HCT116 (cell line): ENCODE results near the gene ACVR1B. TPM values are rescaled to one million over a fixed set of nuclear protein-coding genes. Genes with fewer than 3 reads are reported as not detected.

ENCODE experiments used
- ATAC-seq: fragments of 200-7000 bp; cut with Tn5 transposase; 2 replicates; pipeline ENCODE4 v1.9.1; 2020; ENCODE audit warnings: mild to moderate bottlenecking, moderate library complexity
- BruUV-seq: library from RNA; stranded (reverse); fragments of 400-500 nt; replicated peaks from 2 replicates; lab custom pipeline; 2021; lab: Mats Ljungman, UMichigan
- CTCF ChIA-PET: fragments of 300-600 bp; sonication (Branson Sonifier 250); formaldehyde crosslinking; loops from one replicate; lab custom pipeline; 2021; ENCODE audit warnings: antibody characterized with exemption; lab: Charles Lee
- POLR2A ChIA-PET: fragments of 300-600, 350-600 bp; sonication (Branson Sonifier 250); formaldehyde crosslinking; loops from one replicate; lab custom pipeline; 2021; ENCODE audit warnings: antibody characterized with exemption; lab: Charles Lee
- RAD21 ChIA-PET, 2 experiments: fragments of 300-600 bp; sonication (Branson Sonifier 250); formaldehyde crosslinking; loops; one replicate each; lab custom pipeline; 2023; ENCODE audit warnings: low total read pairs in 2 of 2; ENCODE audit not compliant: uncharacterized antibody in 2 of 2, unreplicated experiment in 2 of 2, low non-redundant PET in 1 of 2; lab: Charles Lee
- DNase-seq: peaks from one replicate; pipeline ENCODE4 v3.0.0-alpha.2; 2010; ENCODE audit warnings: low read depth, low spot score
- H2AFZ ChIP-seq: fragments of 200-600 bp; shearing (Covaris generic), sonication (generic); 2 replicates; pipeline ENCODE4 v1.6.1; 2017; ENCODE audit warnings: low read depth, mixed run types, mixed read lengths, antibody characterized with exemption, low read length; ENCODE audit not compliant: poor library complexity, severe bottlenecking
- H3K27ac ChIP-seq: 2 replicates; pipeline ENCODE4 v1.5.1; 2012; ENCODE audit warnings: low read depth, low read length
- H3K27me3 ChIP-seq: fragments of 200-600 bp; sonication (generic); 2 replicates; pipeline ENCODE4 v1.6.1; 2016; ENCODE audit warnings: mixed run types, low read length, mixed read lengths; ENCODE audit not compliant: insufficient read depth
- H3K36me3 ChIP-seq, 2 experiments: fragments of 200-500 bp in 1 of 2; fragments of 200-600 bp in 1 of 2; sonication (Bioruptor generic) in 1 of 2; sonication (generic) in 1 of 2; 2 replicates each; pipeline versions ENCODE4 v1.5.1 to v1.6.1; 2014 to 2016; ENCODE audit warnings: low read length in 2 of 2, inconsistent platforms in 1 of 2, mixed read lengths in 1 of 2, mixed run types in 1 of 2; ENCODE audit not compliant: insufficient read depth in 2 of 2, control insufficient read depth in 1 of 2
- H3K4me1 ChIP-seq, 2 experiments: fragments of 200-600 bp in 1 of 2; sonication (generic) in 1 of 2; 2 replicates each; pipeline versions ENCODE4 v1.5.1 to v1.6.1; 2012 to 2017; ENCODE audit warnings: low read length in 2 of 2, inconsistent platforms in 1 of 2, mild to moderate bottlenecking in 1 of 2, mixed read lengths in 1 of 2, mixed run types in 1 of 2, moderate library complexity in 1 of 2; ENCODE audit not compliant: insufficient read depth in 2 of 2, control insufficient read depth in 1 of 2
- H3K4me2 ChIP-seq: fragments of 200-600 bp; sonication (generic); 2 replicates; pipeline ENCODE4 v1.6.1; 2017; ENCODE audit warnings: mixed run types, low read length, mixed read lengths
- H3K4me3 ChIP-seq, 2 experiments: fragments of 200-600 bp in 1 of 2; sonication (generic) in 1 of 2; replicated peaks in 1 of 2; 2 replicates each; pipeline ENCODE4 v1.5.1; 2011 to 2016; ENCODE audit warnings: low read length in 2 of 2, control low read depth in 1 of 2, low read depth in 1 of 2, mild to moderate bottlenecking in 1 of 2, mixed read lengths in 1 of 2, mixed run types in 1 of 2
- H3K79me2 ChIP-seq: fragments of 200-600 bp; sonication (generic); 2 replicates; pipeline ENCODE4 v1.6.1; 2017; ENCODE audit warnings: mild to moderate bottlenecking, mixed run types, low read length, moderate library complexity, mixed read lengths; ENCODE audit not compliant: insufficient read depth
- H3K9ac ChIP-seq: fragments of 200-600 bp; sonication (generic); 2 replicates; pipeline ENCODE4 v1.6.1; 2016; ENCODE audit warnings: low read length, mixed read lengths
- H3K9me2 ChIP-seq: fragments of 200-600 bp; sonication (generic), shearing (Covaris generic); 2 replicates; pipeline ENCODE4 v1.6.1; 2017; ENCODE audit warnings: mixed run types, mild to moderate bottlenecking, moderate library complexity; ENCODE audit not compliant: insufficient read depth
- H3K9me3 ChIP-seq, 2 experiments: fragments of 200-500 bp in 1 of 2; fragments of 200-600 bp in 1 of 2; sonication (Bioruptor generic) in 1 of 2; sonication (generic) in 1 of 2; 2 replicates each; pipeline ENCODE4 v1.6.1; 2014 to 2017; ENCODE audit warnings: low read length in 2 of 2, mixed read lengths in 2 of 2, inconsistent platforms in 1 of 2, low read depth in 1 of 2, mild to moderate bottlenecking in 1 of 2, mixed run types in 1 of 2, moderate library complexity in 1 of 2; ENCODE audit not compliant: control insufficient read depth in 1 of 2, insufficient read depth in 1 of 2
- H4K20me1 ChIP-seq: fragments of 200-600 bp; sonication (generic), shearing (Covaris generic); 2 replicates; pipeline ENCODE4 v1.6.1; 2017; ENCODE audit warnings: mixed run types, mild to moderate bottlenecking, moderate library complexity; ENCODE audit not compliant: insufficient read depth
- CEBPB ChIP-seq: IDR thresholded peaks from 2 replicates; pipeline ENCODE4 v1.6.1; 2012; ENCODE audit warnings: low read depth
- ELF1 ChIP-seq: IDR thresholded peaks from 2 replicates; pipeline ENCODE4 v1.6.1; 2012; ENCODE audit warnings: low read depth, borderline replicate concordance
- EZH2 ChIP-seq: fragments of 200-600 bp; sonication (generic); IDR thresholded peaks from 2 replicates; pipeline ENCODE4 v1.6.1; 2017; ENCODE audit warnings: antibody characterized with exemption, mixed run types
- EZH2phosphoT487 ChIP-seq: fragments of 200-600 bp; IDR thresholded peaks from 2 replicates; pipeline ENCODE4 v1.6.1; 2018; ENCODE audit warnings: antibody characterized with exemption, borderline replicate concordance
- POLR2A ChIP-seq: IDR thresholded peaks from 2 replicates; pipeline ENCODE4 v1.7.0; 2011; ENCODE audit warnings: borderline replicate concordance; ENCODE audit not compliant: insufficient read depth, insufficient read length; ENCODE audit errors: extremely low read depth
- POLR2AphosphoS5 ChIP-seq: IDR thresholded peaks from 2 replicates; pipeline ENCODE4 v1.6.1; 2011; ENCODE audit warnings: mild to moderate bottlenecking, low read depth, low read length, moderate library complexity
- SP1 ChIP-seq: IDR thresholded peaks from 2 replicates; pipeline ENCODE4 v1.6.1; 2012; ENCODE audit warnings: low read depth
- YY1 ChIP-seq: IDR thresholded peaks from 2 replicates; pipeline ENCODE4 v1.6.1; 2011; ENCODE audit warnings: low read length, low read depth, moderate library complexity, mild to moderate bottlenecking; ENCODE audit not compliant: insufficient replicate concordance; ENCODE audit errors: extremely low read depth
- ZFX ChIP-seq: fragments of 450-650 bp; IDR thresholded peaks from 2 replicates; pipeline ENCODE4 v1.6.1; 2017
- intact Hi-C: fragments of 100-400 bp; cut with micrococcal nuclease; formaldehyde crosslinking; loops from 2 replicates; pipeline ENCODE4 v1.10.0; 2022
- total RNA-seq: library from RNA; stranded (reverse); gene quantifications from one replicate; pipeline ENCODE4 v1.2.1, GENCODE V29; 2021; ENCODE audit not compliant: unreplicated experiment
- TF ChIP-seq, protein P1 (sequence below): IDR thresholded peaks from 2 replicates; pipeline ENCODE4 v1.6.1; 2011; ENCODE audit warnings: mild to moderate bottlenecking, low read length, moderate library complexity; ENCODE audit not compliant: insufficient replicate concordance; ENCODE audit errors: extremely low read depth
- TF ChIP-seq, protein P2 (sequence below): IDR thresholded peaks from 2 replicates; pipeline ENCODE4 v1.6.1; 2012
- TF ChIP-seq, protein P3 (sequence below), 3 experiments: fragments of 200-600 bp in 1 of 3; sonication (generic) in 1 of 3; IDR thresholded peaks in 2 of 3; conservative IDR thresholded peaks in 1 of 3; 2 replicates each; pipeline ENCODE4 v1.5.1; 2012 to 2017; ENCODE audit warnings: low read depth in 2 of 3, low read length in 2 of 3, antibody characterized with exemption in 1 of 3, borderline replicate concordance in 1 of 3, control low read depth in 1 of 3, mild to moderate bottlenecking in 1 of 3, mixed read lengths in 1 of 3, mixed run types in 1 of 3, moderate library complexity in 1 of 3; ENCODE audit not compliant: insufficient read depth in 1 of 3
- TF ChIP-seq, protein P4 (sequence below): IDR thresholded peaks from 2 replicates; pipeline ENCODE4 v1.6.1; 2012; ENCODE audit warnings: low read depth

Gene ACVR1B
- total RNA-seq, 1 experiment from 2014 or later = 22.7 TPM

DNA sequence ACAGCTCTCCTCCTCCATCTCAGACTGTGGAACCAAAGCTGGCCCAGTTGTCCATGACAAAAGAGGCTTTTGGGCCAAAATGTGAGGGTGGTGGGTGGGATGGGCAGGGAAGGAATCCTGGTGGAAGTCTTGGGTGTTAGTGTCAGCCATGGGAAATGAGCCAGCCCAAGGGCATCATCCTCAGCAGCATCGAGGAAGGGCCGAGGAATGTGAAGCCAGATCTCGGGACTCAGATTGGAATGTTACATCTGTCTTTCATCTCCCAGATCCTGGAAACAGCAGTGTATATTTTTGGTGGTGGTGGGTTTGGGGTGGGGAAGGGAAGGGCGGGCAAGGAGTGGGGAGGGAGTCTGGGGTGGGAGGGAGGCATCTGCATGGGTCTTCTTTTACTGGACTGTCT lies 43.5 kb downstream of the ACVR1B start:
- peaks cover 3 to 10% of the 10 kb centered on the region in 2 experiments; a peak in 1 of 4 replicates for H3K36me3 ChIP-seq
- no peak for ATAC-seq
- no peak overlapping the region for H3K27ac ChIP-seq
- no TSS peak for BruUV-seq
- no peaks in the 10 kb centered on the region for H3K9me3 ChIP-seq
- no peaks in the 10 kb centered on the region for H3K4me1 ChIP-seq
- no peaks in the 10 kb centered on the region for H3K9me2 ChIP-seq
- H3K4me3 ChIP-seq = no peak overlapping the region
- intact Hi-C loops = no loop called here
- RAD21 ChIA-PET = no interaction called here
- no peaks in the 10 kb centered on the region for H3K27me3 ChIP-seq
- H2AFZ ChIP-seq = no peak overlapping the region
- H3K4me2 ChIP-seq = no peak overlapping the region
- CTCF ChIA-PET = interaction anchor here (4.7 kb wide), 1 partner anchor 29 kb away, joined by 44 read pairs; no protein-coding TSS in a partner anchor
- TF ChIP-seq EZH2 (no peak), ZFX (no peak), SP1 (no peak), ELF1 (no peak), POLR2AphosphoS5 (no peak)
- TF ChIP-seq, protein P1, sequence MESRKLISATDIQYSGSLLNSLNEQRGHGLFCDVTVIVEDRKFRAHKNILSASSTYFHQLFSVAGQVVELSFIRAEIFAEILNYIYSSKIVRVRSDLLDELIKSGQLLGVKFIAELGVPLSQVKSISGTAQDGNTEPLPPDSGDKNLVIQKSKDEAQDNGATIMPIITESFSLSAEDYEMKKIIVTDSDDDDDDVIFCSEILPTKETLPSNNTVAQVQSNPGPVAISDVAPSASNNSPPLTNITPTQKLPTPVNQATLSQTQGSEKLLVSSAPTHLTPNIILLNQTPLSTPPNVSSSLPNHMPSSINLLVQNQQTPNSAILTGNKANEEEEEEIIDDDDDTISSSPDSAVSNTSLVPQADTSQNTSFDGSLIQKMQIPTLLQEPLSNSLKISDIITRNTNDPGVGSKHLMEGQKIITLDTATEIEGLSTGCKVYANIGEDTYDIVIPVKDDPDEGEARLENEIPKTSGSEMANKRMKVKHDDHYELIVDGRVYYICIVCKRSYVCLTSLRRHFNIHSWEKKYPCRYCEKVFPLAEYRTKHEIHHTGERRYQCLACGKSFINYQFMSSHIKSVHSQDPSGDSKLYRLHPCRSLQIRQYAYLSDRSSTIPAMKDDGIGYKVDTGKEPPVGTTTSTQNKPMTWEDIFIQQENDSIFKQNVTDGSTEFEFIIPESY = no peak
- no peaks in the 10 kb centered on the region for H4K20me1 ChIP-seq
- no peaks in the 10 kb centered on the region for H3K79me2 ChIP-seq
- no peak overlapping the region for H3K9ac ChIP-seq
- DNase-seq = no peak
- POLR2A ChIA-PET = no interaction called here

DNA sequence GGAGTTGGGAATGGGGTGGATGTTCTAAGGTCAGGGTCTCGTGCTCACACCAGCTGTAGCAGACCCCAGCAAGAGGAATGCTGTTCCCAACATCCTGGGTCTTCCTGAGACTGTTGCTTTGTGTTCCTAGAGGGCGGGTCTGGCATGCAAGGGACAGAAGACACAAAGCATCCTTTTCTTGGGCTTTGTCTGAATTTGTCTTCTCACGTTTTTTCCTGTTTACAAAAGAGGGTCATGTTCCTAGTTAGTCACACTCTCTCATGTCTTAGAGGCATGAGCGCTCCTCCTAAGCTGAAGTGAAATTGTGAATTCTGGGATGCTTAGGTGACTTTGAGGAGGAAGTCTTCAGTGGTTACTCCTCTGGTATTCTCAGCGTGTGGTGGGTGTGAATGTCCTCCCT lies 45.6 kb downstream of the ACVR1B start:
- ATAC-seq (no peak), DNase-seq (no peak)
- Histone ChIP-seq H3K9ac (no peak overlapping the region), H3K4me2 (no peak overlapping the region), H3K79me2 (no peaks in the 10 kb centered on the region), H2AFZ (no peak overlapping the region), H3K36me3 (peaks cover 3 to 10% of the 10 kb centered on the region in 2 experiments; a peak in 1 of 4 replicates), H3K27ac (no peak overlapping the region), H3K9me3 (no peaks in the 10 kb centered on the region), H3K4me3 (no peak overlapping the region), H3K4me1 (no peaks in the 10 kb centered on the region), H3K9me2 (no peaks in the 10 kb centered on the region), H4K20me1 (no peaks in the 10 kb centered on the region), H3K27me3 (no peaks in the 10 kb centered on the region)
- POLR2A ChIA-PET = no interaction called here
- CTCF ChIA-PET = interaction anchor here (1.1 to 1.5 kb wide), 2 partner anchors 23 to 26 kb away, joined by 5 to 6 read pairs; no protein-coding TSS in a partner anchor
- intact Hi-C loops = no loop called here
- no TSS peak for BruUV-seq
- RAD21 ChIA-PET = no interaction called here
- TF ChIP-seq YY1 = no peak
- TF ChIP-seq, protein P2, sequence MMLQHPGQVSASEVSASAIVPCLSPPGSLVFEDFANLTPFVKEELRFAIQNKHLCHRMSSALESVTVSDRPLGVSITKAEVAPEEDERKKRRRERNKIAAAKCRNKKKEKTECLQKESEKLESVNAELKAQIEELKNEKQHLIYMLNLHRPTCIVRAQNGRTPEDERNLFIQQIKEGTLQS = no peak
- no peak for TF ChIP-seq ZFX
- TF ChIP-seq, protein P3, sequence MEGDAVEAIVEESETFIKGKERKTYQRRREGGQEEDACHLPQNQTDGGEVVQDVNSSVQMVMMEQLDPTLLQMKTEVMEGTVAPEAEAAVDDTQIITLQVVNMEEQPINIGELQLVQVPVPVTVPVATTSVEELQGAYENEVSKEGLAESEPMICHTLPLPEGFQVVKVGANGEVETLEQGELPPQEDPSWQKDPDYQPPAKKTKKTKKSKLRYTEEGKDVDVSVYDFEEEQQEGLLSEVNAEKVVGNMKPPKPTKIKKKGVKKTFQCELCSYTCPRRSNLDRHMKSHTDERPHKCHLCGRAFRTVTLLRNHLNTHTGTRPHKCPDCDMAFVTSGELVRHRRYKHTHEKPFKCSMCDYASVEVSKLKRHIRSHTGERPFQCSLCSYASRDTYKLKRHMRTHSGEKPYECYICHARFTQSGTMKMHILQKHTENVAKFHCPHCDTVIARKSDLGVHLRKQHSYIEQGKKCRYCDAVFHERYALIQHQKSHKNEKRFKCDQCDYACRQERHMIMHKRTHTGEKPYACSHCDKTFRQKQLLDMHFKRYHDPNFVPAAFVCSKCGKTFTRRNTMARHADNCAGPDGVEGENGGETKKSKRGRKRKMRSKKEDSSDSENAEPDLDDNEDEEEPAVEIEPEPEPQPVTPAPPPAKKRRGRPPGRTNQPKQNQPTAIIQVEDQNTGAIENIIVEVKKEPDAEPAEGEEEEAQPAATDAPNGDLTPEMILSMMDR (IDR thresholded peaks at IDR 0.05 in 2 of 3, conservative IDR thresholded peaks at IDR 0.05 in 1 of 3; ENCODE audit: borderline replicate concordance in 1 of 3, insufficient read depth in 1 of 3, low read depth in 2 of 3, low read length in 2 of 3) = no peak
- no peak for TF ChIP-seq CEBPB
- TF ChIP-seq POLR2A = no peak
- TF ChIP-seq, protein P4, sequence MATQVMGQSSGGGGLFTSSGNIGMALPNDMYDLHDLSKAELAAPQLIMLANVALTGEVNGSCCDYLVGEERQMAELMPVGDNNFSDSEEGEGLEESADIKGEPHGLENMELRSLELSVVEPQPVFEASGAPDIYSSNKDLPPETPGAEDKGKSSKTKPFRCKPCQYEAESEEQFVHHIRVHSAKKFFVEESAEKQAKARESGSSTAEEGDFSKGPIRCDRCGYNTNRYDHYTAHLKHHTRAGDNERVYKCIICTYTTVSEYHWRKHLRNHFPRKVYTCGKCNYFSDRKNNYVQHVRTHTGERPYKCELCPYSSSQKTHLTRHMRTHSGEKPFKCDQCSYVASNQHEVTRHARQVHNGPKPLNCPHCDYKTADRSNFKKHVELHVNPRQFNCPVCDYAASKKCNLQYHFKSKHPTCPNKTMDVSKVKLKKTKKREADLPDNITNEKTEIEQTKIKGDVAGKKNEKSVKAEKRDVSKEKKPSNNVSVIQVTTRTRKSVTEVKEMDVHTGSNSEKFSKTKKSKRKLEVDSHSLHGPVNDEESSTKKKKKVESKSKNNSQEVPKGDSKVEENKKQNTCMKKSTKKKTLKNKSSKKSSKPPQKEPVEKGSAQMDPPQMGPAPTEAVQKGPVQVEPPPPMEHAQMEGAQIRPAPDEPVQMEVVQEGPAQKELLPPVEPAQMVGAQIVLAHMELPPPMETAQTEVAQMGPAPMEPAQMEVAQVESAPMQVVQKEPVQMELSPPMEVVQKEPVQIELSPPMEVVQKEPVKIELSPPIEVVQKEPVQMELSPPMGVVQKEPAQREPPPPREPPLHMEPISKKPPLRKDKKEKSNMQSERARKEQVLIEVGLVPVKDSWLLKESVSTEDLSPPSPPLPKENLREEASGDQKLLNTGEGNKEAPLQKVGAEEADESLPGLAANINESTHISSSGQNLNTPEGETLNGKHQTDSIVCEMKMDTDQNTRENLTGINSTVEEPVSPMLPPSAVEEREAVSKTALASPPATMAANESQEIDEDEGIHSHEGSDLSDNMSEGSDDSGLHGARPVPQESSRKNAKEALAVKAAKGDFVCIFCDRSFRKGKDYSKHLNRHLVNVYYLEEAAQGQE = no peak
- TF ChIP-seq EZH2phosphoT487 = no peak
